HG02840 (cell line): ENCODE measurements around the gene GLP1R.

ENCODE experiments used
- ATAC-seq: cut with Tn5 transposase; IDR thresholded peaks from one replicate; pipeline ENCODE4 v1.9.1; 2021; ENCODE audit warnings: mild to moderate bottlenecking, moderate library complexity, moderate number of reproducible peaks; ENCODE audit not compliant: unreplicated experiment, low FRiP score

GLP1R gene

DNA sequence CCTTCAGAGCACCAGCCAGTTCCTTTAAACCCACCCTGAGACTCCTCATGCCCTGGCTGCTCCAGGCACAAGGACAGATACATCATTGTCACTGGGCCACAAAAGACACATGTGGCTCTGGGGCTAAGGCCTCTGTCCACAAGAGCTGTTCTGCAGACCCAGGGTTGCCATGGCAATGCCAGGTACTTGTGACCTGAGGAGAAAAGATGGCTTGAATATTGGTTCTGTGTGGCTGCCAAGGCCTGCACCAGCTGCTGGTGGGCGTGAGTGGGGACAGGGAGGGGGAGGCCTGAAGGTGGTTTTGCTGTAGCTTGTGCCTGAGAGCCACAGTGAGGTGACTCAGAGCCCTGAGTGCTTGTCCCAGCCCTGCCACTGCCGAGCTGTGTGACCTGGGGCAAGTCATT lies 34.7 kb downstream of the GLP1R start:
- no peak for ATAC-seq

DNA sequence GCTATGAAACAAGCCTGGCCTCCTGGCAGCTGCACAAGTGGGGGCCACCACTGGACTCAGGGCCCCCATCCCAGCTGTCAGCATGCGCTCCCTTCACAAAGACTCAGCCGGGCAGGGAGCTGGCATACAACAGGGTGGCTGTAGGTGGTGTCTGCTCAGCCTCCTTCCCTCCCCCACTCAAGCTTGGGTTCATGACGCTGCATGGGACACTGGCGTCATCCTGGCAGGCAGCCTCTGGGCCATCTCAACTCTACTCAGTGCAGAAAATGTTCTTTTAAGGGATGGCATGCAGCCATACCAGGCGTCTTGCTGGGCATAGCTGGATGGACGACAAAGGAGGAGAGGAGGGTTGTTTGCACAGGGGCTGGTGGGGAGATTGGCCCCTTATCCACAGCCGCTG lies 35.9 kb downstream of the GLP1R start:
- no peak for ATAC-seq

DNA sequence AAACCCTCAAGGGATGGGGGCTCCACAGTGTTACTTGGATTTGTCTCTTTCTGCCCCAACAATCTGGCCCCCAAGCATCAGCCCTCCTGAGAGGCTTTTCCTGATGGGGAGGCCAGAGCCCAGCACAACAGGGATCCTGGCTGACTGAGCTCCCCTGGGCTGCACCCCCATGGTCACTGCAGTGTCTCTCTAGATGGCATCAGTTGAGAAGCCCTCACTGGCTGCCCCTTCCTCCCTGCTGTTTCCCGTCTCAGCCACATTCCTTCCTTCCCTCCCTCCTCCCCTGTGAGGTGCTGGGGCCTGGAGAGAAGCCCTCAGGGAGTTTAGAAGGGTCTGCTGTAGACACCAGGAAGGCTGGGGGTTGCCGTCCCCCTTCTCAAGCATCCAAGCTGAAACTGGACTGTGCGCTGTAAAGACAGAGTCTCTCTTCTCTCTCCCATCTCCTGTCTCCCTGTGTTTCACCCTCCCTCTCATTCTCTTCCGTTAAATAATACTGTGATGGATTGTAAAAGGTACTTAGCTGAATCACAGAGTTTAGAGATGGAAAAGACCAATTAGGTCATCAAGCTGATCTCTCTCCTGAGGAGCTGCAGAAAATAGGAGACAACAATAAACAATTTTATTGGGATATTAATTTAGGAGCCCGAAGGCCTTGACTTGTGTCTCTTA lies 36.7 kb downstream of the GLP1R start:
- ATAC-seq: no peak

DNA sequence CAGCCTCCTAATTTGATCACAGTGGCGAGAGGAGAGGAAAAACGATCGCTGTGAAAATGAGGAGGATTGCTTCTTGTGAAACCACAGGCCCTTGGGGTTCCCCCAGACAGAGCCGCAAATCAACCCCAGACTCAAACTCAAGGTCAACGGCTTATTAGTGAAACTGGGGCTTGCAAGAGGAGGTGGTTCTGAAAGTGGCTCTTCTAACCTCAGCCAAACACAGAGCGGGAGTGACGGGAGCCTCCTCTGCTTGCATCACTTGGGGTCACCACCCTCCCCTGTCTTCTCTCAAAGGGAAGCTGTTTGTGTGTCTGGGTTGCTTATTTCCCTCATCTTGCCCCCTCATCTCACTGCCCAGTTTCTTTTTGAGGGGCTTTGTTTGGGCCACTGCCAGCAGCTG lies 37.7 kb downstream of the GLP1R start:
- ATAC-seq: peak; percentile 53

DNA sequence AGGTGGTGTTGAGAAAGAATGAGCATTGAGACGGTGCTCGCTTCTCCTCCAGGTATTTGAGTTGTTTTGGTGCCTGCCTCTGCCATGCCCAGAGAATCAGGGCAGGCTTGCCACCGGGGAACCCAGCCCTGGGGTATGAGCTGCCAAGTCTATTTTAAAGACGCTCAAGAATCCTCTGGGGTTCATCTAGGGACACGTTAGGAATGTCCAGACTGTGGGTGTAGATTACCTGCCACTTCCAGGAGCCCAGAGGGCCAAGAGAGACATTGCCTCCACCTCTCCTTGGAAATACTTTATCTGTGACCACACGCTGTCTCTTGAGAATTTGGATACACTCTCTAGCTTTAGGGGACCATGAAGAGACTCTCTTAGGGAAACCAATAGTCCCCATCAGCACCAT lies 38.1 kb downstream of the GLP1R start:
- no peak for ATAC-seq

DNA sequence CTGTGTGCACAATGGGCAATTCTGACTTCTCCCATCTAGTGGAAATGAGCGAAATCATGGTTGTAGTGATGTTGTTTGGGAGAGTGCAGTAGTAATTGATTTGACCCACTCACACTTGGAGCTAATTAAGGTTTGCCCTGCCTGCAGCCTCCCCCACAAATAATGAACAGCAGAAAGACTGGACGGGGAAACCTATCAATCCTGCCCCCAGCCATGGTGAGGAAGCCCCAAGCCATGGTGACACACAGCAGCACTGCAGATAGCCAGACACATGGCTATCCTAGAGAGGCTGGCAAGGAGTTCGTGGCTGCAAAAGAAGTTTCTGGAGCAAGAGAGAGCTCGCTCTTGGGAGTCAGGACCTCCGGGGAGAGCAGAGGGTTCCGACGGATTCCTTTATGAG lies 38.6 kb downstream of the GLP1R start:
- ATAC-seq: no peak

DNA sequence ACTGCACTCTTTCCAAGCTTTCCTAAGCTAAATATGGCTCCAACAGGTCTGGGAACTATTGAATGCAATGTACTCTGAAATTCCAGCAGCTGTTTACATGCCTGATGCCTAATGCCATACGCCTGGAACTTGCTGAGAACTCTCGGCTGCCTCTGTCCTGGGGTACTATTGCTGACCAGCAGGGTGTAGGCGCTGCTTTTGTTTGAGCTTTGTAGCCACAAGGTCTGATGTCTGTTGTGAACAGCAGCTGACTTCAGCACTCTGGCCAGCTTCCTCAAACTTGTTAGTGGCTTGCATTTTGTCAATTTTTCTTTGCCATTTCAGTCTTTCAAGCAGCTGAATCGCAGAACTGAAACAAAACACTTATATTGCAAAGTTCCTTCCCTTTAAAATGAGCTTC lies 39.8 kb downstream of the GLP1R start:
- ATAC-seq: no peak

DNA sequence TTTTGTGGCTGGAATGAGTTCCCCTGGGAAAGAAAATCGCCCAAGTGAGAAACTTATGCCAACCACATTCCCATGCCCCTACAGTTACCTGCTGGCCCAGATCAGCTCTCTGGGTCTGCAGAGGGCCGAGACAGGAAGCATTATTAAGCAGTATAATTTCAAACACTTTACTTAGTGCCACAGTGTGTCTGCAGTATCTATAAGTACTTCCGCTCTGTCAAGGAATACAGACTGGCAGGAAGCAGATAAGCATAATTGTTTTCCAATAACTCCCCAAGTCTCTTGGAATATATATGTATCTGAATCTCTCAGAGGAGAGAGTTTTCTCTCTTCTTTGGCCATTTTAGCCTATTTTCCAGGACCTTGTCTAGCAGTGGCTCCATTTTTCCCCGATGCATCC lies 41.5 kb downstream of the GLP1R start:
- ATAC-seq: no peak

DNA sequence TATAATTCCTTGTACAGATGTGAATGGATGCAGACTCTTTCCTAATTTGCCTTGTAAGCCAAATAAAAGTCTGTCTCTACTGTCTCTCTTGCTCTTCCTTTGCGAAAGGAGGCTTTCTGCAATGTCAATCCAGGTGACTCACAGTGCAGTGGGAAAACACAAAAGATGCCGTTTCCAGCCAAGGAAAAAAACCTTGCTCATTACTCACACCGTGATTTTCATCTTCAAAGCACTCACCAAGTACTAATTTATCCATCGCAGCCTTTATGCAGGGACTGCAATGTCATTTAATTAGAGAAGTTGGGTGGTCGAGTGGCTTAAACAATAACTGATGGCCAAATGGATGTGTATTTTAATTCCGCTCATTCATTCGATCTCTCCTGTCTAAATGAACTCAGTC lies 42.6 kb downstream of the GLP1R start:
- no peak for ATAC-seq

DNA sequence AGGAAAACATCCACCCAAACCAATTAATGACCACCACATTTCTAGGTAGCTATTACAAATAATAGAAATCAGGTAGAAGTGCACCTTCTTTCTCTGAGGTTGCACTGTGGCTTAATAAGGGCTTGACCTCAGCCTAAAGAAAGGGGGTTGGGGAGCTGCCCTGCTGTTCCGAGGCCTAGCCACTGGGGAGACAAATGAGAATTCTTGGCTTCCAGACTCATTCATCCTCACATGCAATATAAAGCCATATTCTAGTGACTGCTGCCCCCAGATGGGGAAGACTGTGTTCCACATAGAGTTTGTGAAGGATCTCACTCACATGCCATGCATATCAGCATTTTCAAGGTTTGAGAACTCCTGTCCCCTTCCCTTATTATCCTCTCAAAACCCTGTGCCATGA lies 43.5 kb downstream of the GLP1R start:
- no peak for ATAC-seq

DNA sequence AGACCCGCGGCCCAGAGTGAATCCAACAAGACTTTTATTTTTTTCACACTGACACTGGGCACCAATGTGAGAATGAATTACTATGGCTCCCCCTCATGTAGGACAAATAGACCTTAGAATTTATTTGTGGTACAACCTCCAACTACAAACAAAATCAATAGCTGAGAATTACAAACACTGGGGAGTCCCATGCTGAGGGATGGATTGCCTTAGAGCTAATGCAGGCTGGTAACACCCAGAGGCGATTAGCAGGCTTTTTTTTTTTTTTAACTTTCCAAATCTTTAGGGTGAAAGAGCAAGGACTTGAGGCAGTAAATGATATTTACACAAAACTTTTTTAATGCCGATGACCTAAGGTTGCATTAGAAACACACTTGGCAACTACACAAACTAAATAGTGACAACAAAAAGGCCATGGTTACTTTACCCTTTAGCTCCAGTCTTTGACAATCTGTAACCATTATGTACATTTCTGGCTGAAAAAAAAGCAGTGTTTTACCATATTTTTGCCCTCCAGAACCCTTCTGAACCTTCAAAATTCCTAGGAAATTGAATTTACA lies 44.6 kb downstream of the GLP1R start:
- ATAC-seq: no peak

DNA sequence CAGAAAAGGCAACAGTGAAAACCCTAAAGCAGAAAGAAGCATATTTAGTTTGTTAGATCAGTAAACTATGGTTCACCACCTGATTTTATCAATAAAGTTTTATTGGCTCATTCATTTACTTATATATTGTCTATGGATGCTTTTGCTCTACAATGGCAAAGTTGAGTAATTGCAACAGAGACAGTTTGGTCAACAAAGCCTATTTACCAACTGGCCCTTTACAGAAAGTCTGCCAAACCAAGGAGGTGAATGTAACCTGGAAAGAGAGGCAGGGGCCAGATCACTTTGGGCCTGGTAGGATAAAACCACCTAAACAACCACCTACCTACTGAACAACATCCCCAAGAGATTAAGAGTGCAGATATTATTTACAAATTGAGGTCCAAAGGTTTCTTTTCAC lies 47.0 kb downstream of the GLP1R start:
- no peak for ATAC-seq

DNA sequence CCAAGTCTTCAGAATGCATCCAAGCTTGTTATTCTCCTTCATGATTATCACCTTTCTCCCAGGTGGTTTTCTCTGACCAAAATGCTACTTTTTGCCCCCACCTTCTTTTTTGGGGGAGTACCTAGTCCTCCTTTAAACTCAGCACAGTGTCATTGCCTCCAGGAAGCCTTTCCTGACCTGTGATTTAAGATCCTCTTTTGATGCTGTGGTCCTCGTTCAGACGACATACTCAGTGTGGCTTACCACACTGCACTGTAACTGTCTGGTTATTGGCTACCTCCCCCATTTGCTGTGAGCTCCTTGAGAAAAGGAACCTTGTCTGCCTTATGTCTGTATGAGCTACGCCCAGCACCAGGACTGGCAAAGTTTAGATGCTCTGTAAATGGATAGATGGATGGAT lies 51.8 kb downstream of the GLP1R start:
- ATAC-seq: no peak

DNA sequence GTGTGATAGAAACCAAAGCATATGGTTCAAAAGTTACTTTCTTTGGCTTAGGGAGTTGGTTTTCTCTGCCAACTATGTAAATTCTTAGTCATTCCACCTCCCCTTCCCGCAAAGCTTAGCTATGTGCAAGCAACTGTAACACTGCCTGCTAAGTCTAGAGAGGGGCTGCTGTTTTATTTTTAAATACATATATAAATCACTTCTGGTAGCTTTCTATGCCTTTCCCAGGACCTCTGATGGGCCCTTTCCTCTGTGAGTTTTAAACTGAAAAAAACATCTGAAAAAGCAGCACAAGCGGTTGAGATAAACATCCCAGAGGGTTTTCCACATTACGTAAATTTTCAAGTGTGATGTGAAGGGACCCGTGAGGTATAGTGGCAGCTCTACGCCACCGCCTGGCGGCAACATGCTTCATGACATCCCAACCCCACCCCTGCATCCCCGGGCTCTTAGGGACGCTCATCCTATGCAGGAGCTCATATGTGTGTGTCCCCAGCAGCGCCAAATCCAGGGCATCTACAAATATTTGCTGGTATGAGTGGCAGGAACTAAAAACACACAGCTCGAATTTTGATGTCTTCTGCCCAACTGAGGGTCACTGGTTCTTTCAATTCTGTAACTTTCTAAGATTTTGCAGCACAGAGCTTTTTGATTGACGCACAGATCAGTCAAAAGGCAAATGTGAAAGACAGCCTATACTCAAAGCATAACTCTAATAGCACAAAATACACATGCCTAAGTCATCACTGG lies 53.7 kb downstream of the GLP1R start:
- no peak for ATAC-seq

DNA sequence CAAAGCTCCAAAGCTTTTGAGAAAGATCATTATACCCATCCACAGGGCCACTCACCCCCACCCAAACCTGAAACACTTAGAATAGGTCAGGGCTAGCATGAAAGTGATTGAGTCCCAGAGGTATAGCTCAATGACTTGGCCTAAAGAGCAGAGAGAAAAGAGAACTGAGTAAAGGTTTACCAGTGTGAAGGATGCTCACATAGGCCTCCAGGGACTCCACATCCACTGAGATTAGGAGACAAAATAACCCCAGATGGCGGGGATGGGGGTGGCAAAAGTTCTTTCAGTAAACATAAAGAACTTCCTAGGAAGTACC lies 54.2 kb downstream of the GLP1R start:
- no peak for ATAC-seq

DNA sequence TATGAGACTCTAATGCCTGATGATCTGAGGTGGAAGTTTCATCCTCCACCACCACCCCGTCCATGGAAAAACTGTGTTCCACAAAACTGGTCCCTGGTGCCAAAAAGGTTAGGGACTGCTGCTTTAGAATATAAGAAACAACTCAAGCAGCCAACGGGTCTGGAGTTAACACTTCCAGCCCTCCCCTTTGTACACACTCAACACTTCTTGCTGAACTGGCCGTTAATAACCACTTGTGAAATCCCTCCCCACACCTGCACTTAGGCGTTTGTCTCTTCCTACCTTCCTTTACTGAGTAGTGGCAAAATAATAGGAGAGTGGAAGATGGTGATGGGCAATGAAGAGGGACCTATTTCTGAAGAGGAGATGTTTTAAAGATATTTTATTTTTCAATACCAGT lies 55.9 kb downstream of the GLP1R start:
- ATAC-seq: no peak

DNA sequence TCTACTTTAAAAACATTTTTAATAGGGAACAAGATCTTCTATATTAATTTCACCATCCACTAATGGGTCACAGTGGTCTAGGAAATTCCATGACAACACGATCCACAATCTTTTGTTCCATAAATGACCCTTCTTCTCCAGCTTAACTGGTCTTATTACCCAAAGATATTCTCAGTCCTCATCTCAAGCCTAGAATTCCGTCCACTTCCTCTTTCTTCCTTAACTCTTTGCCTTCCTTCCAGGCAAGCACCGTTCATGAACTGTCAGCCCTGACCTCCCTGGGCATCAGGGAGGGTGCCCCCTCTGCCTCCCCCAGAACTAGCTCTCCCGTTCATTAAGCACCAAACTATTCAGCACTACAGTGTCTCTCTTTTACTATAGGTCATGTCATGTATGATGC lies 58.5 kb downstream of the GLP1R start:
- no peak for ATAC-seq

DNA sequence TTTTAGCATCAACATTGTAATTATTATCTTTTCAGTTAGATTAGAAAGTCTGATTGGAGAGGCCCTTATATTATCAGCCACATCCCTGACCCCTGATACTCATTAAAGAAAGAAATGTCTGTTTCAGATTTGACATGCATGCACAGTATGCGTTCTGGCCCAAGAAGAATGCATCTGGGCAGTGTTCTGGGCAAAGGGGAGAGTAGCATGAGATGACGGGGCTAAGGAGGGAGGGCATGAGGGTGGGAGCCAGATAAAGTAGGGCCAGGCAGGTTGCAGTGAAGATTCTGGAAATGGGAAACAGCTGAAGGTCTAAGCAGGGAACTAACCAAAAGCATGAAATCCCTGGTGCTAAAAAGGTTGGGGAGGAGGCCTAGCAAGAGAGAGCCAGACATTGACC lies 59.1 kb downstream of the GLP1R start:
- ATAC-seq: no peak

DNA sequence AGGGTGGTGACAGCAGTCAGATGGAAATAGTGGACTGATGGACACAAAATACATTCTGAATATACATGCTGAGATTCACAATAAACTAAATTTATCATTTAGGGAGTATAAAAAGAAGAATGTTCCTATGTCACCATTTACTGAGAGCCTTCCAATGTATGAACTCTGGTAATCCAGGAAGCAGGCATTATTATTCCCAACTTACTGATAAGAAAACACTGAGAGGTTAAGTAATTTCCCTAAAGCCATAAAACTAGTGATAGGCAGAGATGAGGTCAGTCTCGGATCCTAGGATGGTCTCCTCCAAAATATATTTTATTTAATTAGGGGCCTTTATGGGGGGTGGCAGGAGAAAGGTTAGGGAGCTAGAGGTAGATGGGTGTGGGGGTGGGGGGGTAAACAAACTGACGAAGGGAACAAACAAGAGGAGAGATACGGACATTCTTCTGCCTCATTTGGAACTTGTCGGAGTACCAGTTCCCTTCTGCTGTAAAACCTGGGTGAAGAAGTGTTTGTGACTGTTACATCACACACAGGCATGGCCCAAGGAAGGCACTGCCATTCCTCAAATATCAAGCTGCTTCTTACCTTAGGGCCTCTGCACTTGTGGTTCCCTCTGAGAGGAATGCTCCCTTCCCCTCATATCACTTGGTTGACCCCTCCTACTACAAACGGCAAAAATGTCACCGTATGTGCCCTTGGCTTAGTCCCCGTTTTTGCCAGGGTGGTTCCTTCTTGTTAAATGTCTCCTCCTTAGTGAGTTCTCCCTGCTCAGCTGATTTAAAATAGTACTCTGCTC lies 59.7 kb downstream of the GLP1R start:
- ATAC-seq: no peak

DNA sequence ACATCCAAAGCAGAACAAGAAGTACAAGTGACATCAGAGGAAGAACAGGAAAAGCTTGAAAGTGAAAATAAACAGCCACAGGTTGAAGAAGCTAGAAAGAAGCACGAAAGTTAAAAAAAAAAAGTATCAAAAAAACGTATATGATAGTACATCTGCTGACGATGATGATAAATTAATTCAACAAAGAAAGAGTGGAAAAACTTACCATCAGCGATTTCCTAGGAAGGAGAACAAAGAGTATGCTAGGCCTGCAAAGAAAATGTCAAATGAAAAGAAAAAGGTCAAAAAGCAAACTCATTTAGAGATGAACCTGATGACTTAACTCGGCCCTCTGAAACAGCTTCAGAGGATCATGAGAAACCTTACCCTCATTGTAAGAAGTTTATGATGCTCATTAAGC lies 62.7 kb downstream of the GLP1R start:
- no peak for ATAC-seq

DNA sequence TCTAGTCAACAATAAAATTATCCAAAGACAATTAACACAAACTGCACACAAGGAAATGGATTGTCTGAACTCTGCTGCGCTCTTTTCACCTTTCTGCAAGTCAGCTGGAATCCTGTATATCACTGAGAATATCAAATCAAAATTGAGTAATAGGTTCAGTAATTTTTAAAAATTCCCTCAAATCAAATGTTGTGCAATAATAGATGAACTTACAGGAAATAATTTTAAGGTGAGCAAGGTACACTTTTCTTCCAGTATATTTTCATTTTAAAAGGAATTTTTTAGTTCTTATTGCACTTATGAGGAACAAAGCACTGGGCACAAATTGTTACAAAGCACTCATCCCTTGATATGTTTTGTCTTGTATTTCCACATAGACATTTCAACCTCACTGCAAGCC lies 65.2 kb downstream of the GLP1R start:
- ATAC-seq: no peak

DNA sequence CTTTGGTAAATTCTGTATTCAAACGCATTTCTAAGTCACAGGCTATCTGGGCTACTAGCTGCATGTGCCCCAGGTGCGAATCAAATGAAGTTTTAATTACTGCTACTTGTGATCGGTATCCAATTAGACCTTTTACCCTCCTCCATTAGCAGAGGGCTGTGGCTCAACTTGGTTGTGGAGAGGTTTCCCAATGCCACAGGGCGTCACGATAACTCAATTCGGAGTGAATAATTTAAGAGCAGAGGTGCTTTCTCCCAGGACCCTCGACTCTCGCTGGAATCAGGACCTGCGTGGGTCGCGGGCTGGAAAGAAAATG lies 65.8 kb downstream of the GLP1R start:
- peak; percentile 17 for ATAC-seq
